Right lobe of liver (tissue), 4 donors: ENCODE results near the gene GPR39.

Experiments
- POLR2A ChIP-seq: fragments of 450-650 bp; IDR thresholded peaks from one replicate; pipeline ENCODE4 v1.6.1; 2017; ENCODE audit warnings: antibody characterized with exemption, mild to moderate bottlenecking
- TF ChIP-seq, protein P1 (sequence below), 4 donors: fragments of 200-600 bp in 3 of 4; fragments of 450-650 bp in 1 of 4; IDR thresholded peaks; one replicate each; pipeline versions ENCODE4 v1.5.1 to v1.8.0; 2016 to 2022; ENCODE audit warnings: antibody characterized with exemption in 4 of 4, mild to moderate bottlenecking in 2 of 4
- donor health status: DM: no; HTN: no; CAD: no.
- donor health status: DM: no; HTN: no; CAD: no.
- donor health status: DM: no; HTN: yes; CAD: no.

DNA sequence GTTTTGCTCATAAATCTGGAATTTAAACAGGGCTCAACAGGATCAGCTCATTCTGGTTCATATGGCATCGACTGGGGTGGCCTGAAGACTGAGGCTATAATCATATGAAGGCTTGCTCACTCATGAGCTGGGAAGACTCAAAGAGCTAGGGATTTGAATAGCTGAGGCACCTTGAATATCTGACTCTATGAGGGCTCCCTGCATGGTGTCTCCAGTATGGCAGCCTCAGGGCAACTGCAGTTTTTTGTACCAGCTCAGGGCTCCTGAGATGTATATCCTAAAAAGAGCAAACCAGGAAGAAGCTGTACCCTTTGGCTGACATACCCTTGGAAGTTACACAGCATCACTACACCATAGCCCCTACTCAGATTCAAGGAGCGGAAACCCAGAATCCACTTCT lies 15.3 kb upstream of the GPR39 start:
- TF ChIP-seq, protein P1, sequence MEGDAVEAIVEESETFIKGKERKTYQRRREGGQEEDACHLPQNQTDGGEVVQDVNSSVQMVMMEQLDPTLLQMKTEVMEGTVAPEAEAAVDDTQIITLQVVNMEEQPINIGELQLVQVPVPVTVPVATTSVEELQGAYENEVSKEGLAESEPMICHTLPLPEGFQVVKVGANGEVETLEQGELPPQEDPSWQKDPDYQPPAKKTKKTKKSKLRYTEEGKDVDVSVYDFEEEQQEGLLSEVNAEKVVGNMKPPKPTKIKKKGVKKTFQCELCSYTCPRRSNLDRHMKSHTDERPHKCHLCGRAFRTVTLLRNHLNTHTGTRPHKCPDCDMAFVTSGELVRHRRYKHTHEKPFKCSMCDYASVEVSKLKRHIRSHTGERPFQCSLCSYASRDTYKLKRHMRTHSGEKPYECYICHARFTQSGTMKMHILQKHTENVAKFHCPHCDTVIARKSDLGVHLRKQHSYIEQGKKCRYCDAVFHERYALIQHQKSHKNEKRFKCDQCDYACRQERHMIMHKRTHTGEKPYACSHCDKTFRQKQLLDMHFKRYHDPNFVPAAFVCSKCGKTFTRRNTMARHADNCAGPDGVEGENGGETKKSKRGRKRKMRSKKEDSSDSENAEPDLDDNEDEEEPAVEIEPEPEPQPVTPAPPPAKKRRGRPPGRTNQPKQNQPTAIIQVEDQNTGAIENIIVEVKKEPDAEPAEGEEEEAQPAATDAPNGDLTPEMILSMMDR (IDR thresholded peaks at IDR 0.05): no peak
- no peak for TF ChIP-seq POLR2A
